Smooth muscle cell (in vitro differentiated cells): Measurements from ENCODE around the gene SERTAD4. TPM values are rescaled to one million over a fixed set of nuclear protein-coding genes. Genes with fewer than 3 reads are reported as not detected.
"Not testable (repeated sequence)": the region's sequence is repeated elsewhere in the genome, so short reads cannot be mapped to it uniquely, and the experiment has no call there.

Experiments used
- DNase-seq: peaks from one replicate; lab custom pipeline; 2025; ENCODE audit not compliant: unreplicated experiment; lab: John Stamatoyannopoulos, UW
- H2AFZ ChIP-seq: fragments of 200-600 bp; sonication (generic); 2 replicates; pipeline ENCODE4 v1.6.0; 2016; ENCODE audit warnings: antibody characterized with exemption, low read depth, mild to moderate bottlenecking
- H3F3A ChIP-seq: fragments of 200-600 bp; sonication (generic); 2 replicates; pipeline ENCODE4 v1.6.0; 2017; ENCODE audit warnings: antibody characterized with exemption, low read depth
- H3K27ac ChIP-seq: fragments of 200-600 bp; sonication (generic); 2 replicates; pipeline ENCODE4 v1.5.1; 2016; ENCODE audit warnings: low read depth, mild to moderate bottlenecking
- H3K27me3 ChIP-seq: fragments of 200-600 bp; sonication (generic); 2 replicates; pipeline ENCODE4 v1.6.1; 2016; ENCODE audit warnings: low read depth, mild to moderate bottlenecking
- H3K36me3 ChIP-seq: fragments of 200-600 bp; sonication (generic); 2 replicates; pipeline ENCODE4 v1.5.1; 2016; ENCODE audit warnings: low read depth
- H3K4me1 ChIP-seq: fragments of 200-600 bp; sonication (generic); 2 replicates; pipeline ENCODE4 v1.5.1; 2016; ENCODE audit warnings: low read depth
- H3K4me2 ChIP-seq: fragments of 200-600 bp; sonication (generic); 2 replicates; pipeline ENCODE4 v1.6.0; 2016; ENCODE audit warnings: mild to moderate bottlenecking
- H3K4me3 ChIP-seq: fragments of 200-600 bp; sonication (generic); 2 replicates; pipeline ENCODE4 v1.5.1; 2016; ENCODE audit warnings: mild to moderate bottlenecking
- H3K79me2 ChIP-seq: fragments of 200-600 bp; sonication (generic); 2 replicates; pipeline ENCODE4 v1.6.0; 2016; ENCODE audit warnings: low read depth, mild to moderate bottlenecking
- H3K9ac ChIP-seq: fragments of 200-600 bp; sonication (generic); 2 replicates; pipeline ENCODE4 v1.6.0; 2016; ENCODE audit warnings: low read depth
- H3K9me3 ChIP-seq: fragments of 200-600 bp; sonication (generic); replicated peaks from 2 replicates; pipeline ENCODE4 v1.5.1; 2016; ENCODE audit warnings: low read depth
- H4K20me1 ChIP-seq: fragments of 200-600 bp; sonication (generic); 2 replicates; pipeline ENCODE4 v1.6.0; 2016; ENCODE audit warnings: low read depth
- CTCF ChIP-seq: fragments of 200-600 bp; sonication (generic); IDR thresholded peaks from 2 replicates; pipeline ENCODE4 v1.5.1; 2017; ENCODE audit warnings: borderline replicate concordance, mild to moderate bottlenecking, antibody characterized with exemption; ENCODE audit not compliant: insufficient read depth, poor library complexity, severe bottlenecking
- WGBS: methylation state at CpG from one replicate; pipeline ENCODE4 v1.1.7; 2016; ENCODE audit warnings: low lambda C conversion rate; 5-methylcytosine and 5-hydroxymethylcytosine counted together
- polyA plus RNA-seq: library from polyadenylated mRNA; unstranded; fragments of >200 nt; fragmentation: Nextera tagmentation; extraction: Ambion mirVana; gene quantifications from 2 replicates; pipeline ENCODE4 v1.2.1, GENCODE V29; 2016
- total RNA-seq: library from RNA; depleted of rRNA; stranded (reverse); fragments of >200 nt; gene quantifications from 2 replicates; pipeline ENCODE4 v1.2.3, GENCODE V29; 2014

Gene SERTAD4
- total and polyA plus RNA-seq, 2 experiments from 2014 or later = 0.18 to 3.1 TPM

- DNase-seq = no peak
- Histone ChIP-seq H3K79me2 (no peaks in the 10 kb centered on the region), H3K9me3 (no peaks in the 10 kb centered on the region), H2AFZ (no peak overlapping the region), H3K4me1 (no peaks in the 10 kb centered on the region), H3K4me2 (no peak overlapping the region), H4K20me1 (no peaks in the 10 kb centered on the region), H3F3A (no peaks in the 10 kb centered on the region), H3K4me3 (no peak overlapping the region), H3K27me3 (peaks cover 10% of the 10 kb centered on the region), H3K27ac (no peak overlapping the region), H3K36me3 (no peaks in the 10 kb centered on the region), H3K9ac (no peak overlapping the region)
- TF ChIP-seq CTCF = no peak
- 90% methylated on average over 8 of the region's 8 CpGs for WGBS
These were observed 36.9 kb upstream of the SERTAD4 start for GRCh38 chr1:210195635-210196160.

GRCh38 chr1:210196266-210196665, 36.3 kb upstream of the SERTAD4 start:
- not testable (repeated sequence) for H3K9me3 ChIP-seq, H3K4me1 ChIP-seq, H3K4me2 ChIP-seq, H3F3A ChIP-seq, H2AFZ ChIP-seq, H3K9ac ChIP-seq, DNase-seq, H3K79me2 ChIP-seq, H3K27ac ChIP-seq, H3K36me3 ChIP-seq, H4K20me1 ChIP-seq, H3K4me3 ChIP-seq
- WGBS = 89% methylated on average over 5 of the region's 5 CpGs
- peaks cover 10% of the 10 kb centered on the region for H3K27me3 ChIP-seq

- H3K4me2 ChIP-seq = no peak overlapping the region
- no peak overlapping the region for H3K9ac ChIP-seq
- no peaks in the 10 kb centered on the region for H3K9me3 ChIP-seq
- no peaks in the 10 kb centered on the region for H3K79me2 ChIP-seq
- H3K36me3 ChIP-seq = no peaks in the 10 kb centered on the region
- no peak overlapping the region for H3K27ac ChIP-seq
- H3F3A ChIP-seq = no peaks in the 10 kb centered on the region
- H2AFZ ChIP-seq = no peak overlapping the region
- DNase-seq = no peak
- WGBS = 87% methylated on average over 3 of the region's 3 CpGs
- no peaks in the 10 kb centered on the region for H3K4me1 ChIP-seq
- no peak overlapping the region for H3K4me3 ChIP-seq
- no peak for TF ChIP-seq CTCF
- peaks cover 29% of the 10 kb centered on the region for H3K27me3 ChIP-seq
- no peaks in the 10 kb centered on the region for H4K20me1 ChIP-seq
These were observed 33.8 kb upstream of the SERTAD4 start for GRCh38 chr1:210198840-210199239.

- 92% methylated on average over 3 of the region's 3 CpGs for WGBS
- H3K27me3 ChIP-seq = peaks cover 36% of the 10 kb centered on the region
- H2AFZ ChIP-seq = no peak overlapping the region
- no peaks in the 10 kb centered on the region for H4K20me1 ChIP-seq
- no peak for TF ChIP-seq CTCF
- no peak overlapping the region for H3K4me3 ChIP-seq
- no peak overlapping the region for H3K27ac ChIP-seq
- H3K36me3 ChIP-seq = no peaks in the 10 kb centered on the region
- no peaks in the 10 kb centered on the region for H3K9me3 ChIP-seq
- H3K9ac ChIP-seq = no peak overlapping the region
- H3F3A ChIP-seq = no peaks in the 10 kb centered on the region
- DNase-seq = no peak
- H3K4me1 ChIP-seq = no peaks in the 10 kb centered on the region
- no peaks in the 10 kb centered on the region for H3K79me2 ChIP-seq
- H3K4me2 ChIP-seq = no peak overlapping the region
These were observed 32.4 kb upstream of the SERTAD4 start for GRCh38 chr1:210200124-210200736.
